Measurements from ENCODE around the gene MEIOSIN. TPM values are rescaled to one million over a fixed set of nuclear protein-coding genes. Genes with fewer than 3 reads are reported as not detected.

Gene MEIOSIN
- total and polyA plus RNA-seq, 2 donors from 2014 or later = not detected

- H3K4me1 ChIP-seq (ENCODE audit: control insufficient read depth in 2 of 3, insufficient read depth in 2 of 3, low read depth in 1 of 3, low read length in 3 of 3) = no peaks in the 10 kb centered on the region
Measured at GRCh38 chr19:45801603-45802175, 68.5 kb downstream of the MEIOSIN start.

GRCh38 chr19:45804140-45804958, 71.1 kb downstream of the MEIOSIN start:
- Histone ChIP-seq H3K36me3 (ENCODE audit: control insufficient read depth in 2 of 3, insufficient read depth in 3 of 3, low read length in 3 of 3) (no peaks in the 10 kb centered on the region), H3K27me3 (ENCODE audit: control insufficient read depth, insufficient read depth, low read length) (no peaks in the 10 kb centered on the region), H3K9ac (ENCODE audit: low read length in 3 of 3) (no peak overlapping the region), H3K27ac (ENCODE audit: low read depth in 2 of 2, low read length in 2 of 2) (no peak overlapping the region), H3K4me3 (ENCODE audit: low read length in 3 of 3) (no peak overlapping the region), H3K4me1 (ENCODE audit: control insufficient read depth in 2 of 3, insufficient read depth in 2 of 3, low read depth in 1 of 3, low read length in 3 of 3) (no peaks in the 10 kb centered on the region), H3K9me3 (ENCODE audit: control insufficient read depth in 2 of 3, insufficient read depth in 1 of 3, low read length in 3 of 3) (no peaks in the 10 kb centered on the region)
- no peak for TF ChIP-seq CTCF (IDR thresholded peaks at IDR 0.05; ENCODE audit: borderline replicate concordance, extremely low read depth, insufficient read depth)
- intact Hi-C loops (cut with DNase I) = no loop called here
- no peak for DNase-seq
- FAIRE-seq = no peak

More at GRCh38 chr19:45801603-45802175, 68.5 kb downstream of the MEIOSIN start:
- no peak overlapping the region for H3K27ac ChIP-seq (ENCODE audit: low read depth in 2 of 2, low read length in 2 of 2)
- no peak overlapping the region for H3K9ac ChIP-seq (ENCODE audit: low read length in 3 of 3)
- H3K36me3 ChIP-seq (ENCODE audit: control insufficient read depth in 2 of 3, insufficient read depth in 3 of 3, low read length in 3 of 3) = no peaks in the 10 kb centered on the region
- FAIRE-seq (no peak), DNase-seq (no peak)
- TF ChIP-seq CTCF (IDR thresholded peaks at IDR 0.05; ENCODE audit: borderline replicate concordance, extremely low read depth, insufficient read depth) = no peak
- H3K27me3 ChIP-seq (ENCODE audit: control insufficient read depth, insufficient read depth, low read length) = no peaks in the 10 kb centered on the region
- intact Hi-C loops (cut with DNase I) = no loop called here
- H3K9me3 ChIP-seq (ENCODE audit: control insufficient read depth in 2 of 3, insufficient read depth in 1 of 3, low read length in 3 of 3) = no peaks in the 10 kb centered on the region
- no peak overlapping the region for H3K4me3 ChIP-seq (ENCODE audit: low read length in 3 of 3)

GRCh38 chr19:45804959-45805230, 71.7 kb downstream of the MEIOSIN start:
- H3K9me3 ChIP-seq (ENCODE audit: control insufficient read depth in 2 of 3, insufficient read depth in 1 of 3, low read length in 3 of 3) = no peaks in the 10 kb centered on the region
- H3K4me3 ChIP-seq (ENCODE audit: low read length in 3 of 3) = no peak overlapping the region
- no peaks in the 10 kb centered on the region for H3K36me3 ChIP-seq (ENCODE audit: control insufficient read depth in 2 of 3, insufficient read depth in 3 of 3, low read length in 3 of 3)
- no peak for FAIRE-seq
- no peak overlapping the region for H3K27ac ChIP-seq (ENCODE audit: low read depth in 2 of 2, low read length in 2 of 2)
- TF ChIP-seq CTCF (IDR thresholded peaks at IDR 0.05; ENCODE audit: borderline replicate concordance, extremely low read depth, insufficient read depth) = no peak
- intact Hi-C loops (cut with DNase I) = no loop called here
- no peak overlapping the region for H3K9ac ChIP-seq (ENCODE audit: low read length in 3 of 3)
- no peaks in the 10 kb centered on the region for H3K27me3 ChIP-seq (ENCODE audit: control insufficient read depth, insufficient read depth, low read length)
- no peak for DNase-seq
- peaks cover 0 to 4% (median 0%) of the 10 kb centered on the region in 3 donors for H3K4me1 ChIP-seq (ENCODE audit: control insufficient read depth in 2 of 3, insufficient read depth in 2 of 3, low read depth in 1 of 3, low read length in 3 of 3)
